Thyroid gland (tissue), 4 donors: Measurements from ENCODE around the gene PIGQ.

Experiments
- POLR2A ChIP-seq, 2 donors: fragments of 450-650 bp; IDR thresholded peaks; one replicate each; pipeline ENCODE4 v1.6.1; 2017; ENCODE audit warnings: antibody characterized with exemption in 2 of 2, mild to moderate bottlenecking in 2 of 2, moderate library complexity in 1 of 2
- TF ChIP-seq, protein P1 (sequence below), 6 experiments: fragments of 200-600 bp in 3 of 6; fragments of 450-650 bp in 3 of 6; sonication (generic) in 3 of 6; IDR thresholded peaks; one replicate each; pipeline ENCODE4 v1.5.1; 2016 to 2019; ENCODE audit warnings: antibody characterized with exemption in 6 of 6, mild to moderate bottlenecking in 2 of 6, inconsistent platforms in 1 of 6, moderate library complexity in 1 of 6

DNA sequence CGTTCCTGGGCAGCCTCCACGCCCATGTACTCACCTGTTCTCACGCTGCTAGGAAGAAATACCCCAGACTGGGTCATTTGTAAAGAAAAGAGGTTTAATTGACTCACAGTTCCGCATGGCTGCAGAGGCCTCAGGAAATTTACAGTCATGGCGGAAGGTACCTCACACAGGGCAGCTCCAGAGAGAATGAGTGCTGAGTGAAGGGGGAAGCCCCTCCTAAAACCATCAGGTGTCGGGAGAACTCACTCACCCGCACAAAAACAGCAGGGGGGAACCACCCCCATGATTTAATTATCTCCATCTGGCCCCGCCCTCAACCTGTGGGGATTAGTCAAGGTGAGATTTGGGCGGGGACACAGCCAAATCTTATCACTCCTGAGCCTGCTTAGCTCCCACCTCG is 38.3 kb downstream of the PIGQ start:
- TF ChIP-seq POLR2A (IDR thresholded peaks at IDR 0.05): no peak
- TF ChIP-seq, protein P1, sequence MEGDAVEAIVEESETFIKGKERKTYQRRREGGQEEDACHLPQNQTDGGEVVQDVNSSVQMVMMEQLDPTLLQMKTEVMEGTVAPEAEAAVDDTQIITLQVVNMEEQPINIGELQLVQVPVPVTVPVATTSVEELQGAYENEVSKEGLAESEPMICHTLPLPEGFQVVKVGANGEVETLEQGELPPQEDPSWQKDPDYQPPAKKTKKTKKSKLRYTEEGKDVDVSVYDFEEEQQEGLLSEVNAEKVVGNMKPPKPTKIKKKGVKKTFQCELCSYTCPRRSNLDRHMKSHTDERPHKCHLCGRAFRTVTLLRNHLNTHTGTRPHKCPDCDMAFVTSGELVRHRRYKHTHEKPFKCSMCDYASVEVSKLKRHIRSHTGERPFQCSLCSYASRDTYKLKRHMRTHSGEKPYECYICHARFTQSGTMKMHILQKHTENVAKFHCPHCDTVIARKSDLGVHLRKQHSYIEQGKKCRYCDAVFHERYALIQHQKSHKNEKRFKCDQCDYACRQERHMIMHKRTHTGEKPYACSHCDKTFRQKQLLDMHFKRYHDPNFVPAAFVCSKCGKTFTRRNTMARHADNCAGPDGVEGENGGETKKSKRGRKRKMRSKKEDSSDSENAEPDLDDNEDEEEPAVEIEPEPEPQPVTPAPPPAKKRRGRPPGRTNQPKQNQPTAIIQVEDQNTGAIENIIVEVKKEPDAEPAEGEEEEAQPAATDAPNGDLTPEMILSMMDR (IDR thresholded peaks at IDR 0.05): no peak
